ENCODE results near the gene GAS5. TPM values are rescaled to one million over a fixed set of nuclear protein-coding genes. Genes with fewer than 3 reads are reported as not detected.

Gene GAS5
- total RNA-seq, 1 experiment from 2014 or later, result 798 TPM

DNA sequence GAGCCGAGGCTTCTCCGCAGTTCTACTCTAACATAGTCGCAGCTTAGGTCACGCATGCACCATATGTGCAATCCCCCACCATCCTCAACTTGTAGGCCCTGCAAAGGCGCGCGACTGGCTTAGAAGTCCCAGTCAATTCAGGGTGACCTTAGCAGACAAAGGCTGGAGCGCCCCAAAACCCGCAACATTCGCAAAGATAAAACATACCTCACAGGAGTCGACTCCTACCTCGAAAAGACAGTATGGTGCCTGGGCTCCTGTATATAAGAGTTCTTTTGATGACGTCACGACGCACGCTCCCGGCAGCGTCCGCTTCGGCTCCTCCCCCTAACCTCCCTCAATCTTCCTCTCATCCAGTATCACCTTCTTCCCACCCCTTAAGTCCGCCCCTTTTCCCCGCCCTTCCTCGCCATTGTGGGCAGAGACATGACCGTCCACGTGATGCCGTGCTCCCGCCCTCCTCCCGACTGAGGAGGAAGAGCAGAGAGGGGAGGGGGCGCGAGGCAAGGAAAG, at the start of gene GAS5 (continued):
- TF ChIP-seq, protein P1, sequence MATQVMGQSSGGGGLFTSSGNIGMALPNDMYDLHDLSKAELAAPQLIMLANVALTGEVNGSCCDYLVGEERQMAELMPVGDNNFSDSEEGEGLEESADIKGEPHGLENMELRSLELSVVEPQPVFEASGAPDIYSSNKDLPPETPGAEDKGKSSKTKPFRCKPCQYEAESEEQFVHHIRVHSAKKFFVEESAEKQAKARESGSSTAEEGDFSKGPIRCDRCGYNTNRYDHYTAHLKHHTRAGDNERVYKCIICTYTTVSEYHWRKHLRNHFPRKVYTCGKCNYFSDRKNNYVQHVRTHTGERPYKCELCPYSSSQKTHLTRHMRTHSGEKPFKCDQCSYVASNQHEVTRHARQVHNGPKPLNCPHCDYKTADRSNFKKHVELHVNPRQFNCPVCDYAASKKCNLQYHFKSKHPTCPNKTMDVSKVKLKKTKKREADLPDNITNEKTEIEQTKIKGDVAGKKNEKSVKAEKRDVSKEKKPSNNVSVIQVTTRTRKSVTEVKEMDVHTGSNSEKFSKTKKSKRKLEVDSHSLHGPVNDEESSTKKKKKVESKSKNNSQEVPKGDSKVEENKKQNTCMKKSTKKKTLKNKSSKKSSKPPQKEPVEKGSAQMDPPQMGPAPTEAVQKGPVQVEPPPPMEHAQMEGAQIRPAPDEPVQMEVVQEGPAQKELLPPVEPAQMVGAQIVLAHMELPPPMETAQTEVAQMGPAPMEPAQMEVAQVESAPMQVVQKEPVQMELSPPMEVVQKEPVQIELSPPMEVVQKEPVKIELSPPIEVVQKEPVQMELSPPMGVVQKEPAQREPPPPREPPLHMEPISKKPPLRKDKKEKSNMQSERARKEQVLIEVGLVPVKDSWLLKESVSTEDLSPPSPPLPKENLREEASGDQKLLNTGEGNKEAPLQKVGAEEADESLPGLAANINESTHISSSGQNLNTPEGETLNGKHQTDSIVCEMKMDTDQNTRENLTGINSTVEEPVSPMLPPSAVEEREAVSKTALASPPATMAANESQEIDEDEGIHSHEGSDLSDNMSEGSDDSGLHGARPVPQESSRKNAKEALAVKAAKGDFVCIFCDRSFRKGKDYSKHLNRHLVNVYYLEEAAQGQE (IDR thresholded peaks at IDR 0.05; ENCODE audit: low read depth), result no peak
- TF ChIP-seq, protein P2, sequence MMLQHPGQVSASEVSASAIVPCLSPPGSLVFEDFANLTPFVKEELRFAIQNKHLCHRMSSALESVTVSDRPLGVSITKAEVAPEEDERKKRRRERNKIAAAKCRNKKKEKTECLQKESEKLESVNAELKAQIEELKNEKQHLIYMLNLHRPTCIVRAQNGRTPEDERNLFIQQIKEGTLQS (IDR thresholded peaks at IDR 0.05), result no peak

DNA sequence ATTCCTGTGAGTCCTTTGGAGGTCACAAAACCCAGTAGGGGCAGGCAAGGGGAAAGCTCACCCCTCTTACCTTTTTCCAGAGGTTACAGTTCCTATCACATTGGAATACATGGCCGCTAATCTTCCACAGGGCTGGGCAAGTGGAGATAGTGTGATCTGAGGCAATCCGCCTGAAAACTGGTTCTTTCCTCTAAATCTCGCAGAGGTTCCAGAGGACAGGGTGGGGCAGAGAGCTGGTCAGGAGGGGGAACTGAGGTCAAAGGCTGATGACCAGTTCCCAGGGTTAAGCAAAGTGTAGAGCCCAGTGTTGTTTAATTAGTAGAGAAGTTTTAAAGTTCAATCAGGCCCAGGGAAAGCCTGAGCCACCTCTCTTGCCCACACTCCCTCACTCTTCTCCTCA, 49.4 kb upstream of the GAS5 start, which contains the start of gene SERPINC1:
Gene SERPINC1, minus strand, starts transcription at position 179 of the 400 bp plus-strand sequence. Its CDS starts 68 bp downstream, at position 111.
- ATAC-seq, result no peak

More for the DNA sequence above, 49.4 kb upstream of the GAS5 start, which contains the start of gene SERPINC1:
- Histone ChIP-seq H2AFZ (ENCODE audit: low read depth, low read length, poor library complexity, severe bottlenecking) (no peak within 1 kb of the TSS), H3K4me3 (replicated peaks in 1 of 2; ENCODE audit: low read depth in 1 of 2, low read length in 2 of 2) (no peak within 1 kb of the TSS), H3K27ac (ENCODE audit: low read depth, low read length) (no peak within 1 kb of the TSS), H3K9me2 (ENCODE audit: insufficient read depth) (no peaks in the 10 kb centered on the region), H3K27me3 (ENCODE audit: insufficient read depth, low read length) (no peaks in the 10 kb centered on the region), H3K4me1 (ENCODE audit: control insufficient read depth in 1 of 2, insufficient read depth in 2 of 2, low read length in 2 of 2) (no peaks in the 10 kb centered on the region), H3K4me2 (ENCODE audit: low read length) (no peak within 1 kb of the TSS), H3K36me3 (ENCODE audit: control insufficient read depth in 1 of 2, insufficient read depth in 2 of 2, low read length in 2 of 2) (no peaks in the 10 kb centered on the region), H3K9ac (ENCODE audit: low read length) (no peak within 1 kb of the TSS), H3K79me2 (ENCODE audit: insufficient read depth, low read length) (no peaks in the 10 kb centered on the region), H3K9me3 (ENCODE audit: control insufficient read depth in 1 of 2, insufficient read depth in 1 of 2, low read depth in 1 of 2, low read length in 2 of 2) (no peaks in the 10 kb centered on the region), H4K20me1 (ENCODE audit: insufficient read depth) (no peaks in the 10 kb centered on the region)
- ChIA-PET POLR2A (no interaction called here), CTCF (no interaction called here), RAD21 (ENCODE audit: low non-redundant PET in 1 of 2, low total read pairs in 2 of 2, uncharacterized antibody in 2 of 2, unreplicated experiment in 2 of 2) (no interaction called here)
- TF ChIP-seq EZH2phosphoT487 (IDR thresholded peaks at IDR 0.05; ENCODE audit: borderline replicate concordance) (no peak), JUND (IDR thresholded peaks at IDR 0.05) (no peak), SP1 (IDR thresholded peaks at IDR 0.05; ENCODE audit: low read depth) (no peak), ZFX (IDR thresholded peaks at IDR 0.05) (no peak), POLR2AphosphoS5 (IDR thresholded peaks at IDR 0.05; ENCODE audit: low read depth, low read length) (no peak), ELF1 (IDR thresholded peaks at IDR 0.05; ENCODE audit: borderline replicate concordance, low read depth) (no peak), CBX3 (IDR thresholded peaks at IDR 0.05; ENCODE audit: low read depth) (no peak)
- TF ChIP-seq, protein P3, sequence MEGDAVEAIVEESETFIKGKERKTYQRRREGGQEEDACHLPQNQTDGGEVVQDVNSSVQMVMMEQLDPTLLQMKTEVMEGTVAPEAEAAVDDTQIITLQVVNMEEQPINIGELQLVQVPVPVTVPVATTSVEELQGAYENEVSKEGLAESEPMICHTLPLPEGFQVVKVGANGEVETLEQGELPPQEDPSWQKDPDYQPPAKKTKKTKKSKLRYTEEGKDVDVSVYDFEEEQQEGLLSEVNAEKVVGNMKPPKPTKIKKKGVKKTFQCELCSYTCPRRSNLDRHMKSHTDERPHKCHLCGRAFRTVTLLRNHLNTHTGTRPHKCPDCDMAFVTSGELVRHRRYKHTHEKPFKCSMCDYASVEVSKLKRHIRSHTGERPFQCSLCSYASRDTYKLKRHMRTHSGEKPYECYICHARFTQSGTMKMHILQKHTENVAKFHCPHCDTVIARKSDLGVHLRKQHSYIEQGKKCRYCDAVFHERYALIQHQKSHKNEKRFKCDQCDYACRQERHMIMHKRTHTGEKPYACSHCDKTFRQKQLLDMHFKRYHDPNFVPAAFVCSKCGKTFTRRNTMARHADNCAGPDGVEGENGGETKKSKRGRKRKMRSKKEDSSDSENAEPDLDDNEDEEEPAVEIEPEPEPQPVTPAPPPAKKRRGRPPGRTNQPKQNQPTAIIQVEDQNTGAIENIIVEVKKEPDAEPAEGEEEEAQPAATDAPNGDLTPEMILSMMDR (IDR thresholded peaks at IDR 0.05 in 2 of 3, conservative IDR thresholded peaks at IDR 0.05 in 1 of 3; ENCODE audit: borderline replicate concordance in 1 of 3, insufficient read depth in 1 of 3, low read depth in 2 of 3, low read length in 2 of 3), result no peak
- TF ChIP-seq, protein P1 (IDR thresholded peaks at IDR 0.05; ENCODE audit: low read depth), result no peak
- intact Hi-C loops (cut with micrococcal nuclease), result no loop called here
- BruUV-seq (replicated peaks), result no TSS peak
- DNase-seq (ENCODE audit: low read depth, low spot score), result no peak

Data from HCT116 (cell line).